Measurements from ENCODE around the gene AMZ1. TPM values are rescaled to one million over a fixed set of nuclear protein-coding genes. Genes with fewer than 3 reads are reported as not detected.

AMZ1 gene
- total RNA-seq, 4 donors from 2014 or later: 0.39 to 1.7 (median 1.2) TPM

- TF ChIP-seq EP300 (IDR thresholded peaks at IDR 0.05) (no peak), POLR2A (IDR thresholded peaks at IDR 0.05) (no peak)
- TF ChIP-seq, protein P1, sequence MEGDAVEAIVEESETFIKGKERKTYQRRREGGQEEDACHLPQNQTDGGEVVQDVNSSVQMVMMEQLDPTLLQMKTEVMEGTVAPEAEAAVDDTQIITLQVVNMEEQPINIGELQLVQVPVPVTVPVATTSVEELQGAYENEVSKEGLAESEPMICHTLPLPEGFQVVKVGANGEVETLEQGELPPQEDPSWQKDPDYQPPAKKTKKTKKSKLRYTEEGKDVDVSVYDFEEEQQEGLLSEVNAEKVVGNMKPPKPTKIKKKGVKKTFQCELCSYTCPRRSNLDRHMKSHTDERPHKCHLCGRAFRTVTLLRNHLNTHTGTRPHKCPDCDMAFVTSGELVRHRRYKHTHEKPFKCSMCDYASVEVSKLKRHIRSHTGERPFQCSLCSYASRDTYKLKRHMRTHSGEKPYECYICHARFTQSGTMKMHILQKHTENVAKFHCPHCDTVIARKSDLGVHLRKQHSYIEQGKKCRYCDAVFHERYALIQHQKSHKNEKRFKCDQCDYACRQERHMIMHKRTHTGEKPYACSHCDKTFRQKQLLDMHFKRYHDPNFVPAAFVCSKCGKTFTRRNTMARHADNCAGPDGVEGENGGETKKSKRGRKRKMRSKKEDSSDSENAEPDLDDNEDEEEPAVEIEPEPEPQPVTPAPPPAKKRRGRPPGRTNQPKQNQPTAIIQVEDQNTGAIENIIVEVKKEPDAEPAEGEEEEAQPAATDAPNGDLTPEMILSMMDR (IDR thresholded peaks at IDR 0.05): peak in 1 of 5 experiments; percentile 21
- H3K27me3 ChIP-seq: no peaks in the 10 kb centered on the region
- H3K4me1 ChIP-seq: peaks cover 0 to 36% (median 9%) of the 10 kb centered on the region in 4 donors
- H3K36me3 ChIP-seq: peaks cover 0 to 46% (median 0%) of the 10 kb centered on the region in 3 donors
- no peak for DNase-seq (ENCODE audit: low spot score in 2 of 2)
- H3K9me3 ChIP-seq: no peaks in the 10 kb centered on the region
- H3K4me3 ChIP-seq: peak overlapping the region in 3 of 4 donors; percentile 12 to 20 (median 14)
- H3K27ac ChIP-seq: peak overlapping the region; percentile 30 to 87 (median 64)
- 46 to 63% methylated on average over 37 of the region's 37 CpGs for WGBS, 2 donors
Measured at GRCh38 chr7:2729031-2729892, 41.3 kb downstream of the AMZ1 start.

DNA sequence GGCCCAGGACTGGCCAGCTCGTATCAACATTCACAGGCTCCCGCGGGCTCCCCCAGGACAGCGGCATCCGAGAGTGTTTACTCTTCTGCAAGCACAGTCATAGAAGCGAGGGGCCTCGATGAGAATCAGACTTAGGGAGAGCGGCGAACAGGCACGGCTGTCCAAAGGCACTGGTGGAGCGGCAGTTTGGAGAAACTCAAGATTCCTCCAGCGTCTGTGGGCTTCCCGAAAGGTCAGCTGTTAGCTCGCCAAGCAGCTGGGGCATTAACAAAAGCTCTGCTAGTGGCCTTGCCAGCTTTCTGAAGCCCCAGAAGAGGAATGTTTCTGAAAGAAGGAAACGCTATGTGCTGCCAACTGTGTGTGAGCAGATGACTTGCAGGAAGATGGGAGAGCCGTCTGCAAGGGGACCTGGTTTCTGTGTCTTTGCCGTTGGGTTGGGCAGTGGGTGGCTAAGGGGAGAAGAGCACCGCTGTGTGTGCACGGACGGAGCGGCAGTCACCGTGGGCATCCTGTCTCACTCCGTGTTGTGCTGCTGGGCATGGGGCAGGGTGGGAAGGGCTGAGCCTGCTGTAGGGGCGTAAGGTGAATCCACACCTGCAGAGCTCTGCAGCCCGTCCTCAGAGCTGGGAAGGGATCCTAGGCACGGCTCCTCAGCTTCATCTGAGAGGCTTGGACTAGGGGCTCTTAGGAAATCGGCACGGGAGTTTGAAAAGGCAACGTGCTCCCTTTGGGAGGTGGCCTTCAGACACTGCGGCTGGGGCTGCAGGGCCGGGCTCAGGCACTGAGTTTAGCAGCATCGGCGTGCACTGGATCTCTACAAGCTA lies 42.1 kb downstream of the AMZ1 start:
- peaks cover 0 to 44% (median 9%) of the 10 kb centered on the region in 4 donors for H3K4me1 ChIP-seq
- no peaks in the 10 kb centered on the region for H3K9me3 ChIP-seq
- peaks cover 0 to 44% (median 0%) of the 10 kb centered on the region in 3 donors for H3K36me3 ChIP-seq
- H3K27me3 ChIP-seq: no peaks in the 10 kb centered on the region
- 58 to 73% methylated on average over 33 of the region's 33 CpGs for WGBS, 2 donors
- no peak for TF ChIP-seq POLR2A (IDR thresholded peaks at IDR 0.05)
- TF ChIP-seq EP300 (IDR thresholded peaks at IDR 0.05): peak in 1 of 2 donors; percentile 30
- H3K27ac ChIP-seq: peak overlapping the region; percentile 30 to 87 (median 64)
- H3K4me3 ChIP-seq: peak overlapping the region in 2 of 4 donors; percentile 14 to 20
- DNase-seq (ENCODE audit: low spot score in 2 of 2): no peak

- Histone ChIP-seq H3K36me3 (peaks cover 0 to 41% (median 0%) of the 10 kb centered on the region in 3 donors), H3K9me3 (no peaks in the 10 kb centered on the region), H3K27ac (peak overlapping the region in 2 of 4 donors; percentile 81 to 87), H3K4me1 (peaks cover 0 to 50% (median 10%) of the 10 kb centered on the region in 4 donors), H3K27me3 (no peaks in the 10 kb centered on the region), H3K4me3 (no peak overlapping the region)
- 95% methylated on average over 43 to 45 of the region's 45 CpGs for WGBS, 2 donors
- no peak for TF ChIP-seq POLR2A (IDR thresholded peaks at IDR 0.05)
- TF ChIP-seq, protein P1 (IDR thresholded peaks at IDR 0.05): no peak
- no peak for TF ChIP-seq EP300 (IDR thresholded peaks at IDR 0.05)
- DNase-seq (ENCODE audit: low spot score in 2 of 2): no peak
Measured at GRCh38 chr7:2730846-2731770, 43.1 kb downstream of the AMZ1 start.

DNA sequence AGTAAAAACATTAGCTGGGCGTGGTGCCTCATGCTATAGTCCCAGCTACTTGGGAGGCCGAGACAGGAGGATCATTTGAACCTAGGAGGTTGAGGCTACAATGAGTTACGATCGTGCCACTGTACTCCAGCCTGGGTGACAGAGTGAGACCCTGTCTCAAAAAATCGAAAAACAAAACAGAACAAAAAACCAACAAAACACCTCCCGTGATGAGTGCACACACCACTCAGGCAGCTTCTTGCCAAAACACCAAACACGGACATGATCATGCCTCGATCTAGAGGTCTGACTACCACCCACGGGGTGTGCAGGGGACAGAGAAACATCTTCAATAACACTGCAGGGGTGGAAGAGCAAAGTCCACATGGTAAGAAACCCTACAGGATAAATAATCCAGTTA lies 44.4 kb downstream of the AMZ1 start:
- H3K4me1 ChIP-seq: peaks cover 0 to 50% (median 10%) of the 10 kb centered on the region in 4 donors
- H3K27me3 ChIP-seq: no peaks in the 10 kb centered on the region
- H3K4me3 ChIP-seq: no peak overlapping the region
- H3K27ac ChIP-seq: peak overlapping the region in 1 of 4 donors; percentile 37
- 88% methylated on average over 9 of the region's 9 CpGs for WGBS, 2 donors
- TF ChIP-seq POLR2A (IDR thresholded peaks at IDR 0.05) (no peak), EP300 (IDR thresholded peaks at IDR 0.05) (no peak)
- TF ChIP-seq, protein P1 (IDR thresholded peaks at IDR 0.05): no peak
- DNase-seq (ENCODE audit: low spot score in 2 of 2): no peak
- H3K9me3 ChIP-seq: no peaks in the 10 kb centered on the region
- H3K36me3 ChIP-seq: peaks cover 0 to 41% (median 0%) of the 10 kb centered on the region in 3 donors
